Colonic mucosa (tissue), 4 donors: ENCODE data around the gene CDH2. TPM values are rescaled to one million over a fixed set of nuclear protein-coding genes. Genes with fewer than 3 reads are reported as not detected.

Source experiments
- DNase-seq: peaks from one replicate; pipeline ENCODE4 v3.0.0-alpha.2; 2020
- H3K27ac ChIP-seq: fragments of 200-600 bp; one replicate; pipeline ENCODE4 v1.8.0; 2021
- H3K27me3 ChIP-seq: fragments of 200-600 bp; one replicate; pipeline ENCODE4 v1.8.0; 2021
- H3K36me3 ChIP-seq: fragments of 200-600 bp; one replicate; pipeline ENCODE4 v1.8.0; 2021
- H3K4me1 ChIP-seq: fragments of 200-600 bp; one replicate; pipeline ENCODE4 v1.8.0; 2021; ENCODE audit warnings: mild to moderate bottlenecking
- H3K4me3 ChIP-seq: fragments of 200-600 bp; one replicate; pipeline ENCODE4 v1.8.0; 2021
- H3K9ac ChIP-seq, 2 donors: one replicate each; pipeline ENCODE4 v1.7.0; 2013; ENCODE audit warnings: control low read depth in 2 of 2, low read depth in 2 of 2, low read length in 2 of 2
- H3K9me3 ChIP-seq: fragments of 200-600 bp; one replicate; pipeline ENCODE4 v1.8.0; 2021
- intact Hi-C: fragments of 100-400 bp; cut with DNase I; formaldehyde crosslinking; loops from one replicate; pipeline ENCODE4 v1.14.1; 2022
- total RNA-seq, 2 donors: library from RNA; stranded (reverse); fragmentation: NEBNext Ultra II Directional in 1 of 2; extraction: Animal tissue kit (Norgen Biotek cat#: 25700) in 1 of 2; gene quantifications; one replicate each; pipeline ENCODE4 v1.2.1, GENCODE V29; 2021
- TF ChIP-seq, protein P1 (sequence below): fragments of 200-600 bp; IDR thresholded peaks from one replicate; pipeline ENCODE4 v1.8.0; 2022; ENCODE audit warnings: antibody characterized with exemption, mild to moderate bottlenecking
- donor health status: healthy.
- donor health status: DM: no; HTN: no; CAD: no.
- donor health status: DM: no; HTN: no; CAD: no.

CDH2 gene
- total RNA-seq, 2 donors from 2014 or later = 0.84 to 1.4 TPM

DNA sequence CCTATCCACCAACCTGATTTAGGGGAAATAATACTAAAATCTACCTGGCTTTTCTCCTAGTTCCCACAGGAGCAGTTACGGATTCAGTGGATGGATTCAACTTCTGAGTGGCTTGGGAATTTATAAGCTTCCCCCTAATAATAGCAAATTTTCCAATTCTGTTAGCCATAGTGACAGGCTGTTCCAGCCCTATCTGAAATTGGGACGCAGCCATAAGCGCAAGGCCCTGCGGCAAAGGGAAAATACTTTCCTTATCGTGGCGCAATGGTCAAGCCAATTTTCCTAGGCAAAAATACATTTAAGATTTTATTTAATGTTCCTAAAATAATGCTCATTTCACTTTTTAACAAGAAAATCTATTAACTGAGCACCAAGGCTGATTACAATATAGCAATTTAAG, 49.7 kb downstream of the CDH2 start:
- Histone ChIP-seq H3K36me3 (no peaks in the 10 kb centered on the region), H3K4me3 (no peak overlapping the region), H3K9ac (no peak overlapping the region), H3K9me3 (no peaks in the 10 kb centered on the region), H3K27ac (no peak overlapping the region), H3K27me3 (no peaks in the 10 kb centered on the region), H3K4me1 (no peaks in the 10 kb centered on the region)
- TF ChIP-seq, protein P1, sequence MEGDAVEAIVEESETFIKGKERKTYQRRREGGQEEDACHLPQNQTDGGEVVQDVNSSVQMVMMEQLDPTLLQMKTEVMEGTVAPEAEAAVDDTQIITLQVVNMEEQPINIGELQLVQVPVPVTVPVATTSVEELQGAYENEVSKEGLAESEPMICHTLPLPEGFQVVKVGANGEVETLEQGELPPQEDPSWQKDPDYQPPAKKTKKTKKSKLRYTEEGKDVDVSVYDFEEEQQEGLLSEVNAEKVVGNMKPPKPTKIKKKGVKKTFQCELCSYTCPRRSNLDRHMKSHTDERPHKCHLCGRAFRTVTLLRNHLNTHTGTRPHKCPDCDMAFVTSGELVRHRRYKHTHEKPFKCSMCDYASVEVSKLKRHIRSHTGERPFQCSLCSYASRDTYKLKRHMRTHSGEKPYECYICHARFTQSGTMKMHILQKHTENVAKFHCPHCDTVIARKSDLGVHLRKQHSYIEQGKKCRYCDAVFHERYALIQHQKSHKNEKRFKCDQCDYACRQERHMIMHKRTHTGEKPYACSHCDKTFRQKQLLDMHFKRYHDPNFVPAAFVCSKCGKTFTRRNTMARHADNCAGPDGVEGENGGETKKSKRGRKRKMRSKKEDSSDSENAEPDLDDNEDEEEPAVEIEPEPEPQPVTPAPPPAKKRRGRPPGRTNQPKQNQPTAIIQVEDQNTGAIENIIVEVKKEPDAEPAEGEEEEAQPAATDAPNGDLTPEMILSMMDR = no peak
- no peak for DNase-seq
- intact Hi-C loops = no loop called here

DNA sequence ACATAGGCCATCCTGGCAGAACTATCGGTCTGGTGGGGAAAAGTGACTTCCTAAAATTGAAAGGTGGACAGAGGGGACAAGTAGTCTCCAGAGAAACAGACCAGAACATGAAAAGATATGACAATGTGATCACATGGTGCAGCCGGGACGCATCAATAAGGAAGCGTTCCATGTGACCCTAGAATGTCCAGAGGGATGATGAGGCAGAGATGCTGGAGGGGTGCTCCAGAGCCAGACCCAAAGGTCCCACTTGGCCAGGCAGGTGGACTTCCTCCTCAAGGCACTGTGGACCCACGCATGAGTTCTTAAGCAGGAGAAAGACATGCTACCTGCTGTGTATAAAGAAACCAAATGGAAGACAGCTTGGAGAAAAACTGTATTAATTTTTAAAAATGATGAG, 50.2 kb downstream of the CDH2 start:
- no peak for DNase-seq
- TF ChIP-seq, protein P1 = no peak

DNA sequence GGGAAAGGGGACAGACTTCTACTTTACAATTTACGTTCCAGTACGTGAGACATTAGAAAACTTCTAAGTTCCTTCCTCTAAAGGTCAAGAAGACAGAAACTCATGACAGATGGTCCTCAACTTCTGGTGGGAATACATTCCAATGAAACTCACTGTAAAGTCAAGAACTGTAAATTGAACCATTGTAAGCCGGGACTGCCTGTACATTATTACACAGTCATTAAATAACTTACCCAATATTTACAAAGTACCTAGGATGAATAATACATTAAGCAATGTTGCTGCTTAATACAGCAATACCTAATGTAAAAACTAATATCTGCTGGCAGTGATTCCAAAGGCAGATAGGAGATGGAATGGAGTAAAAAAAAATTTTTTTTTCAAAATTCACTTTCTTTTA, 51.9 kb downstream of the CDH2 start:
- H3K9me3 ChIP-seq = no peaks in the 10 kb centered on the region
- no peaks in the 10 kb centered on the region for H3K27me3 ChIP-seq
- H3K9ac ChIP-seq = no peak overlapping the region
- H3K4me1 ChIP-seq = no peaks in the 10 kb centered on the region
- H3K27ac ChIP-seq = no peak overlapping the region
- intact Hi-C loops = no loop called here
- TF ChIP-seq, protein P1 = no peak
- no peak overlapping the region for H3K4me3 ChIP-seq
- no peaks in the 10 kb centered on the region for H3K36me3 ChIP-seq
- DNase-seq = no peak

More for the DNA sequence above, 50.2 kb downstream of the CDH2 start:
- no peaks in the 10 kb centered on the region for H3K9me3 ChIP-seq
- no peak overlapping the region for H3K27ac ChIP-seq
- no peak overlapping the region for H3K4me3 ChIP-seq
- no peaks in the 10 kb centered on the region for H3K27me3 ChIP-seq
- no peaks in the 10 kb centered on the region for H3K36me3 ChIP-seq
- no peaks in the 10 kb centered on the region for H3K4me1 ChIP-seq
- no peak overlapping the region for H3K9ac ChIP-seq
- intact Hi-C loops = no loop called here

DNA sequence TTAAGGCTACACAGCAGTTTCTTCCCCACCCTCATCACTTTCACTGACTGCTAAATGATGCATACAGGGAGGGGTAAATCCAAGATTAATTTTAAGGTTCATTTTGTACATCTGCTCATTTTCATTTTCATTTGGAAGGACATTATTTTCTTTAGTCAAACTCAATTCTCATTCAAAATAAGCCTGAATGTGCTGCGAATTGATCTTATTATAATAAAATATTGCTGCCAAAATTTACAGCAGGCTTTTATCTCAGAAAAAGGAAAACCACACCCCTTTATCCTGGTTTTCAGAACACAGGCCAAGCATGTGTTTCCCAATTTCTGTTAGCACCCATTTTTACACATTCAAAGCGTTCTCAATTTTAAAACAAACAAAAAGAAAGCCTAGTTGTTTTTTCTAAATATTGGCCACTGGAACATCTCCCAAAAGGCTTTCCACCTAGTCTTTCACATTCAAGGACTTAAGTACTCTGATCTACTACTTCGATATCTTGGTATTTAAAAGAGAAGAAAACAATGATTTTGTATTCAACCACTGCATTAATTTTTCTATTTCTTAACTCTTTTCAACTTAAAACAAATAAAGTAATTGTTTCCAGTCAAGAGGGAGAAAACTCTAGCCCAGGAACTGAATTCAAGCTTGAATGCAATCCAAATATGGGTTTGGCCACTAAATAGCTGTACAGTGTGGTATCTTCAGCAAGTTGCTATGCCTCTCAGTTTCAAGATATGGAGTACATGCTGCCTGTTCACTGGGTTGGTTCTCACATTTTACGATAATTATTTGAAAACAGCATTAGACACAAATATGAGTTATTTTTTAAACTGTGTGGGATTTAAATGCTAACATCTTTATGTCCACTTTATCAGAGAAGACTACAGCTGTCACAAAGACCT, 52.5 kb downstream of the CDH2 start:
- H3K27me3 ChIP-seq = no peaks in the 10 kb centered on the region
- TF ChIP-seq, protein P1 = no peak
- no peaks in the 10 kb centered on the region for H3K9me3 ChIP-seq
- H3K27ac ChIP-seq = no peak overlapping the region
- no peaks in the 10 kb centered on the region for H3K36me3 ChIP-seq
- no peaks in the 10 kb centered on the region for H3K4me1 ChIP-seq
- intact Hi-C loops = no loop called here
- no peak overlapping the region for H3K4me3 ChIP-seq
- H3K9ac ChIP-seq = no peak overlapping the region
- DNase-seq = no peak

DNA sequence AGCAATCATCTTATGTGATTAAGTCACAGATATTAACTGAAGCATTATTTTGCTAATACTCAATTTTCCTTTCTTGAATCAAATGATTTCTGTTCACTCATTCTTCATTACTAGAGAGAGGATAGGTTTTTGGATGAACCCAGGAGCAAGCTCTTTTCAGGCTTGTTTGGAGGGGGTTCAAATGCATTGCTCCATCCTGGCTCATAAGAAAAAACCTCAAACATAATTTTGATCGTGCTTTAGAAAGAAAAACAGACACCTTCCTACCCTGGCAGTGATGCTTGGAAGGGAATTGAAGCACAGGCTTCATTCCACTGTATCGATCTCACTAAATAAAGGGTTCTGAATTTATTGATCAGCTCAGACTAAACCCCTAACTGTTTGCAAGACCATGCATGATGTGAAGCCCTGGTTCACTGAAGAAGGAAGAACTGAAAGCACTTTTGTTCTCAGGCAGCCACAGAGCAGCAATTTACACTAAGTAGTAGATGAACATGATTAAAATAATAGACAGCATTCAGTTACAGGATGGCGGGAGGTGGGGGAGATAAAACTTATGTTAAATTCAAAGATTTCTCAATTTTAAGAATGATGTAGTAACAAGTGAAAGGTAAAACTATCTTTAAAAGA, 53.4 kb downstream of the CDH2 start:
- Histone ChIP-seq H3K4me3 (no peak overlapping the region), H3K9me3 (no peaks in the 10 kb centered on the region), H3K27ac (no peak overlapping the region), H3K27me3 (no peaks in the 10 kb centered on the region), H3K4me1 (no peaks in the 10 kb centered on the region), H3K36me3 (no peaks in the 10 kb centered on the region), H3K9ac (no peak overlapping the region)
- TF ChIP-seq, protein P1 = no peak
- no peak for DNase-seq
- intact Hi-C loops = no loop called here
